HUES6 (cell line): ENCODE measurements around the gene IFIT1B.

Experiments
- H3K27ac ChIP-seq: 2 replicates; pipeline ENCODE4 v1.7.0; 2013; ENCODE audit warnings: low read depth, mild to moderate bottlenecking, low read length, inconsistent platforms
- H3K27me3 ChIP-seq: 2 replicates; pipeline ENCODE4 v1.6.1; 2013; ENCODE audit warnings: low read length; ENCODE audit not compliant: control insufficient read depth, insufficient read depth
- H3K36me3 ChIP-seq: 2 replicates; pipeline ENCODE4 v1.6.1; 2013; ENCODE audit warnings: low read length; ENCODE audit not compliant: control insufficient read depth, insufficient read depth
- H3K4me1 ChIP-seq: 2 replicates; pipeline ENCODE4 v1.6.1; 2013; ENCODE audit warnings: low read length; ENCODE audit not compliant: control insufficient read depth, insufficient read depth
- H3K4me3 ChIP-seq: 2 replicates; pipeline ENCODE4 v1.5.1; 2013; ENCODE audit warnings: low read depth, low read length
- H3K9ac ChIP-seq: one replicate; pipeline ENCODE4 v1.6.1; 2013; ENCODE audit warnings: mild to moderate bottlenecking, low read length
- H3K9me3 ChIP-seq: 2 replicates; pipeline ENCODE4 v1.6.1; 2013; ENCODE audit warnings: low read depth, low read length; ENCODE audit not compliant: control insufficient read depth, insufficient read depth

The IFIT1B gene

DNA sequence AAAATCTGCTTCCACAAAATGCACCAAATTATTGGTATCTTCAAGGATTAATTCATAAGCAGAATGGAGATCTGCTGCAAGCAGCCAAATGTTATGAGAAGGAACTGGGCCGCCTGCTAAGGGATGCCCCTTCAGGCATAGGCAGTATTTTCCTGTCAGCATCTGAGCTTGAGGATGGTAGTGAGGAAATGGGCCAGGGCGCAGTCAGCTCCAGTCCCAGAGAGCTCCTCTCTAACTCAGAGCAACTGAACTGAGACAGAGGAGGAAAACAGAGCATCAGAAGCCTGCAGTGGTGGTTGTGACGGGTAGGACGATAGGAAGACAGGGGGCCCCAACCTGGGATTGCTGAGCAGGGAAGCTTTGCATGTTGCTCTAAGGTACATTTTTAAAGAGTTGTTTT lies 38.0 kb upstream of the IFIT1B start:
- Histone ChIP-seq H3K27ac (no peak overlapping the region), H3K27me3 (no peaks in the 10 kb centered on the region), H3K9ac (no peak overlapping the region), H3K9me3 (no peaks in the 10 kb centered on the region), H3K4me3 (no peak overlapping the region), H3K4me1 (0 out of 2 replicates have a peak, but pooled peaks cover 5% of the 10 kb centered on the region), H3K36me3 (no peaks in the 10 kb centered on the region)

GRCh38 chr10:89341649-89342048 lies 36.2 kb upstream of the IFIT1B start:
- H3K9ac ChIP-seq = no peak overlapping the region
- peaks cover 16% of the 10 kb centered on the region for H3K4me1 ChIP-seq
- H3K4me3 ChIP-seq = no peak overlapping the region
- no peaks in the 10 kb centered on the region for H3K9me3 ChIP-seq
- H3K27me3 ChIP-seq = no peaks in the 10 kb centered on the region
- no peaks in the 10 kb centered on the region for H3K36me3 ChIP-seq
- no peak overlapping the region for H3K27ac ChIP-seq

DNA sequence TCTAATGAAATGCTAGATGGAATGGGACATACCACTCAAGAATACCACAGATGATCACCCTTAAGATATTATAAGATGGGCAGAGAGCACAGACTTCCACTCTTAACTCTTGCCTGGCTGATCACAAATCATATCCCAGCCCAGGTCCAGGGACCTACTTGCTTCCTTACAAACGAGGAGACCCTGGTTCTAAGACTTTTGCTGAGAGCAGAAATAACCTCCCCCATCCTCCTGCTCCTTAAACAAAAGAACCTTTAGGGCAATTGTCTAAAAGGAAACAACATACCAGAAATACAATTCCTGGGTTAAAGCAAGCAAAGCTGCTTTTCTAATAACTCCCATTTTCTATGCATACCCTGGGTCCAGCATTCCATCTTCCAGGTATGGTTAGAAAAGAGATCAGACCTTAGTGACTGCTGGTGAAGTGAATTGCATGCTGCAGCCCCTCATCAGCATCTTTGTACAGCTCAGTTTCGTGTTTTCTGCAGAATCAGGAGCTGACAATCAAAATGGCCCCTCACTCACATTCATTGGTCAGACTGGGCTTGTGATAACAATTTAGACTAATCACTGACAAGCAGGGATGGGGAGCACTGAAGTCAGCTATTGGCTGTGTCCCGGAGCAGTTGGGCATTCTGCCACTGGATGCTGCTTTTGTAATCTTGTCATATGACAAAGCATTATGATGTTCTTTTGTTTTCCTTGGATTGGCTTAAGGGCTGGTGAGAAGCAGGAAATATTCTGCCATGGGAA lies 35.5 kb upstream of the IFIT1B start:
- H3K27me3 ChIP-seq = no peaks in the 10 kb centered on the region
- H3K4me1 ChIP-seq = peaks cover 23% of the 10 kb centered on the region
- no peaks in the 10 kb centered on the region for H3K9me3 ChIP-seq
- H3K27ac ChIP-seq = no peak overlapping the region
- no peaks in the 10 kb centered on the region for H3K36me3 ChIP-seq
- H3K9ac ChIP-seq = no peak overlapping the region
- no peak overlapping the region for H3K4me3 ChIP-seq

GRCh38 chr10:89343089-89343767 lies 34.6 kb upstream of the IFIT1B start:
- Histone ChIP-seq H3K9ac (no peak overlapping the region), H3K27ac (no peak overlapping the region), H3K4me3 (no peak overlapping the region)

GRCh38 chr10:89344156-89344555 lies 33.7 kb upstream of the IFIT1B start:
- no peaks in the 10 kb centered on the region for H3K9me3 ChIP-seq
- H3K36me3 ChIP-seq = no peaks in the 10 kb centered on the region
- H3K9ac ChIP-seq = no peak overlapping the region
- H3K27ac ChIP-seq = no peak overlapping the region
- H3K27me3 ChIP-seq = no peaks in the 10 kb centered on the region
- H3K4me3 ChIP-seq = no peak overlapping the region
- H3K4me1 ChIP-seq = peaks cover 41% of the 10 kb centered on the region

More at GRCh38 chr10:89343089-89343767, 34.6 kb upstream of the IFIT1B start:
- H3K4me1 ChIP-seq = peaks cover 32% of the 10 kb centered on the region
- H3K27me3 ChIP-seq = no peaks in the 10 kb centered on the region
- no peaks in the 10 kb centered on the region for H3K9me3 ChIP-seq
- no peaks in the 10 kb centered on the region for H3K36me3 ChIP-seq

GRCh38 chr10:89345367-89346000 lies 32.4 kb upstream of the IFIT1B start:
- Histone ChIP-seq H3K36me3 (no peaks in the 10 kb centered on the region), H3K9me3 (no peaks in the 10 kb centered on the region), H3K4me1 (peaks cover 46% of the 10 kb centered on the region), H3K4me3 (no peak overlapping the region), H3K9ac (no peak overlapping the region), H3K27ac (no peak overlapping the region), H3K27me3 (no peaks in the 10 kb centered on the region)

DNA sequence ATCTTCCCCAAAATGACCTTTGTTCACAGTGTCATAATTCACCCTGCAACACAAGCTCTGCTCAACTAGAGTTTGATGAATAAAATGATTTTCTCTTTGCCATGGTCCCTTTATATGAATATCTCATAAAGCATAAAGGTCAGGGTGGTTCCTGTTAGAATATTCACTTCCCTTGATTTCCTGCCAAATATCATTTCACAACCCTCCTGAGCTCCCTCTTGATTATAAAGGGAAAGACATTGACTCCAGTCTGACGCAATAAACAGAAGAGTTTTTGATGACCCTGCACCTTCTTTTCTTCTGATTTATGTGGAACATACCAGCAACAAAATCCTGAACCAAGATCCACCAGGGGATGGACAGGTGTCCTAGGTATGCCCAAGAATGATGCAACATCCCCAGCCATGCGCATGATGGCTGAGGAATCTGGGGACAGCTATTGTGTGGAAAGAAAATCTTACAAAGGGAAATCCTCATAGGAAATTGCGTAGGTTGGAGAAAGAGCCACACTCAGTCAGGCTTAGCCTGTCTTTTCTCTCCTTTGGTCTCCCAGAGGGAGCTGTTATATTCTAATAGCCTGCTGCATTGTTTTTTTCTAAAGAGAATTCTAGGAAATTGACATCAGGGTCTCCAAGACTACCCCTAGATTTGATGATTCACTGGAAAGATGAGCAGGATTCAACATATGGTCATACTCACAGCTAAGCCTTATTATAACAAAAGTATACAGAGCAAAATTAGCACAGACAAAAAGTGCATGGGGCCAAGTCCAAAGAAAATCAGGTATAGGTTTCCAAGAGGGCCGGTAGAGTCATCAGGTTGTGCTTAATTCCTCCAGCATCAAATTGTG lies 31.2 kb upstream of the IFIT1B start:
- Histone ChIP-seq H3K9me3 (no peaks in the 10 kb centered on the region), H3K27ac (peak overlapping the region; percentile 12; the same call in 1 of the 2 replicates), H3K4me3 (no peak overlapping the region), H3K4me1 (peaks cover 54% of the 10 kb centered on the region), H3K36me3 (no peaks in the 10 kb centered on the region), H3K27me3 (no peaks in the 10 kb centered on the region), H3K9ac (no peak overlapping the region)

DNA sequence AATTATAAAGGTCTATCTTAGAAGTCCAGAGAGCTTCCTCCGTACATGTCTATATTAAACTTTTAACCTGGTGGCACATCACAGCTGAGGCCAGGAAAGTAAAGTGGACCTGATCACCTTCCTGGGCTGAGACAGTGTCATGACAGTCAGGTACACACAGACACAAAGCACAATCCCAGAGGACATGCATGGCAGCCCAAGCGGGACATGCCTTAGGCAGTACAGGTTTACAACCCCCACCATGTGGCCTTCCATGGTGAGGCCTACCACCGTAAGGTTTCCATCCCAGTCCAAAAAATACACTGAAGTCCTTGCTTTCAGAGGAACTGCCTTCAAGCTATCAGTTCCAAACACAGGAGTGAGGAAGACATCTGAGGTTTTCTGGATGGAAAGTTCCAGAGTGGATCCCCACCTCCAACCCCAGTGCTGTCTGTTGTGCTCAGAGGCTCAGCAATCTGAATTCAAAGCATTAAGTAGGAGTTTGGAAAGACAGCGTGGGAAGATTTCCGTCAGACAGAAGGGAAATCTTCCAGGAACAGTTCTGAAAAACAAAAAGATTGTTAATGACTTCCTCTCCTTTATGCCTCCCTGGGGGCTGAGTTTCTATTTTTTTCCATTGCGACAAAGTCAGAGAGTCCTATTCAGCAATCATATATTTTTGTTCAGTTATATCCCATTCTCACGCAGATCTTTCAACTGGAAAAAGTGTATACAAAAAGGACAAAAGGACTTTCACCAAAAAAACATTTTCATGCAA lies 30.0 kb upstream of the IFIT1B start:
- H3K9ac ChIP-seq = no peak overlapping the region
- H3K27ac ChIP-seq = no peak overlapping the region
- H3K4me3 ChIP-seq = no peak overlapping the region
- H3K36me3 ChIP-seq = no peaks in the 10 kb centered on the region
- no peaks in the 10 kb centered on the region for H3K9me3 ChIP-seq
- peaks cover 63% of the 10 kb centered on the region for H3K4me1 ChIP-seq
- H3K27me3 ChIP-seq = no peaks in the 10 kb centered on the region

- peaks cover 59% of the 10 kb centered on the region for H3K4me1 ChIP-seq
- no peaks in the 10 kb centered on the region for H3K9me3 ChIP-seq
- H3K9ac ChIP-seq = no peak overlapping the region
- no peaks in the 10 kb centered on the region for H3K27me3 ChIP-seq
- H3K36me3 ChIP-seq = no peaks in the 10 kb centered on the region
- H3K27ac ChIP-seq = no peak overlapping the region
- no peak overlapping the region for H3K4me3 ChIP-seq
Observed at GRCh38 chr10:89348481-89348880, 29.4 kb upstream of the IFIT1B start.

DNA sequence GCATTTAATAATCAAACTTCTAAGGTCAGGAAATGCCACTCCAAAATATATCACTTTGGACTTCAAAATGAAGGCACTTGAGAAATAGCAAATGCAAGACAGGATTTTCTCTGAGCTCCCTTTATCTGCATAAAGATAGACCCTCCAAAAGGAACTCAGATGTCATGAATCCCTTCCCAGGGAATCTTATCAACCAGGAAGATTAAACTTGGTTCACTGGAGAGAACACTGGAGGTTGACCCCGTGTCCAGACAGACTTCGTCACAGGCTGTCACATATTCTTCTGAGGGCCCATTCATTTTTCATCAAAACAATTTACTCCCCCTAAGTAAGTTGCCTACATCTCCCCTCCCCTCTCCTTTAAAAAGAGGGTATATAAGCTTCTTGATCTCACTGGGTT lies 28.9 kb upstream of the IFIT1B start:
- Histone ChIP-seq H3K27me3 (no peaks in the 10 kb centered on the region), H3K9me3 (no peaks in the 10 kb centered on the region), H3K4me1 (peaks cover 59% of the 10 kb centered on the region), H3K9ac (no peak overlapping the region), H3K36me3 (no peaks in the 10 kb centered on the region), H3K27ac (no peak overlapping the region), H3K4me3 (no peak overlapping the region)
